GM21825 (cell line): ENCODE results near the gene MRFAP1.
"Not testable (repeated sequence)": the region's sequence is repeated elsewhere in the genome, so short reads cannot be mapped to it uniquely, and the experiment has no call there.

Experiments
- ATAC-seq: cut with Tn5 transposase; IDR thresholded peaks from one replicate; pipeline ENCODE4 v1.9.1; 2021; ENCODE audit warnings: mild to moderate bottlenecking, moderate library complexity; ENCODE audit not compliant: unreplicated experiment

The MRFAP1 gene

GRCh38 chr4:6663596-6664393 lies 23.3 kb downstream of the MRFAP1 start:
- ATAC-seq, result no peak

- no peak for ATAC-seq
These were observed 24.8 kb downstream of the MRFAP1 start for GRCh38 chr4:6665320-6665654.

GRCh38 chr4:6668391-6668790 lies 27.9 kb downstream of the MRFAP1 start:
- ATAC-seq, result no peak

- ATAC-seq, result no peak
These were observed 31.2 kb downstream of the MRFAP1 start for GRCh38 chr4:6671648-6672047.

DNA sequence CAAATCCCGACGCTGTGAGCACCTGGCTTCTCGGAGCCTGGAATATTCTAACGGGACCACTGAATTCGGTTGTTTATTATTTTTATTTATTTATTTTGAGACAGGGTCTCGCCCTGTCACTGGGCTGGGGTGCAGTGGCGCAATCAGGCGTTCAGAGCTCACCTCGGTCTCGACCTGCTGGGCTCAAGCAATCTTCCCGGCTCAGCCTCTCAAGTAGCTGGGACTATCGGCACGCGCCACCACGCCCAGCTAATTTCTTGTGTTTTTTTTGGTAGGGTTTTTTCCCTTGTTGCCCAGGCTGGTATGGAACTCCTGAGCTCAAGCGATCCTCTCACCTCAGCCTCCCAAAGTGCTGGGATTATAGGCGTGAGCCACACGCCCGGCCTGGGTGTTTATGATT lies 31.6 kb downstream of the MRFAP1 start:
- no peak for ATAC-seq

DNA sequence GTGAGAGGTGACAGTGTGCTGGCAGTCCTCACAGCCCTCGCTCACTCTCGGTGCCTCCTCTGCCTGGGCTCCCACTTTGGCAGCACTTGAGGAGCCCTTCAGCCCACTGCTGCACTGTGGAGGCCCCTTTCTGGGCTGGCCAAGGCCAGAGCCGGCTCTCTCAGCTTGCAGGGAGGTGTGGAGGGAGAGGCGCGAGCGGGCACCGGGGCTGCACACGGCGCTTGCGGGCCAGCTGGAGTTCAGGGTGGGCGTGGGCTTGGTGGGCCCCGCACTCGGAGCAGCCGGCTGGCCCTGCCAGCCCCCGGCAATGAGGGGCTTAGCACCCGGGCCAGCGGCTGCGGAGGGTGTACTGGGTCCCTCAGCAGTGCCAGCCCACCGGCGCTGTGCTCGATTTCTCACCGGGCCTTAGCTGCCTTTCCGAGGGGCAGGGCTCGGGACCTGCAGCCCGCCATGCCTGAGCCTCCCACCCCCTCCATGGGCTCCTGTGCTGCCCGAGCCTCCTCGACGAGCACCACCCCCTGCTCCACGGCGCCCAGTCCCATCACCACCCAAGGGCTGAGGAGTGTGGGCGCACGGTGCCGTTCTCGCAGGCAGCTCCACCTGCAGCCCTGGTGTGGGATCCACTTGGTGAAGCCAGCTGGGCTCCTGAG lies 32.2 kb downstream of the MRFAP1 start:
- not testable (repeated sequence) for ATAC-seq

GRCh38 chr4:6673191-6673659 lies 32.7 kb downstream of the MRFAP1 start:
- not testable (repeated sequence) for ATAC-seq

DNA sequence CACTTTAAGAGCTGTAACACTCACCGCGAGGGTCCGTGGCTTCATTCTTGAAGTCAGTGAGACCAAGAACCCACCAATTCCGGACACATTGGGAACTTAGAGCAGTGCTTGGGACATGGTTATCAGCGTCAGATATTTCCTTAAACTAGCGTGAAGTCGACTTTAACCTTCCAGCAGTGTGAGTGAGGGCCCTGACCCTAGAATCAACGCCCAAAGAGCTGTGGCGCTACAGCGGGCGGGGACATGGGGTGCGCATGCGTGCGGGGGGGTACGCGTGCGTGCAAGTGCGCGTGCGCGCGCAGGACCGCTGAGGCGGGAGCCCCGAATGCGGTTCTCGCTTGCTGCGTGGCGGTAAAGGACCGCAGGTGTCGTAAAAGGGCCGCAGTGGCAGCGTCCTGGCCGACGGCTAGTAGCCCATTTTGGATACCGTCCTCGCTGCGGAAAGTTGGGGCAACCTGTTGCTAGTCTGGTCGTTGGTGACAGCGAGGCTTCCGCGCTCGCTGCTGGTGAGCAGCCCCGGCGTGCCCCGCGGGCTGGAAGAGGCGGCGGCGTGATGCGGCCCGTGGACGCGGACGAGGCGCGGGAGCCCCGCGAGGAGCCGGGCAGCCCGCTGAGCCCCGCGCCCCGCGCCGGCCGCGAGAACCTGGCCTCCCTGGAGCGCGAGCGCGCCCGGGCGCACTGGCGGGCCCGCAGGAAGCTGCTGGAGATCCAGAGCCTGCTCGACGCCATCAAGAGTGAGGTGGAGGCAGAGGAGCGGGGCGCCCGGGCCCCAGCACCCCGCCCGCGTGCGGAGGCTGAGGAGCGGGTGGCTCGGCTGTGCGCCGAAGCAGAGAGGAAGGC lies 33.4 kb downstream of the MRFAP1 start:
- ATAC-seq, result peak; percentile 74

DNA sequence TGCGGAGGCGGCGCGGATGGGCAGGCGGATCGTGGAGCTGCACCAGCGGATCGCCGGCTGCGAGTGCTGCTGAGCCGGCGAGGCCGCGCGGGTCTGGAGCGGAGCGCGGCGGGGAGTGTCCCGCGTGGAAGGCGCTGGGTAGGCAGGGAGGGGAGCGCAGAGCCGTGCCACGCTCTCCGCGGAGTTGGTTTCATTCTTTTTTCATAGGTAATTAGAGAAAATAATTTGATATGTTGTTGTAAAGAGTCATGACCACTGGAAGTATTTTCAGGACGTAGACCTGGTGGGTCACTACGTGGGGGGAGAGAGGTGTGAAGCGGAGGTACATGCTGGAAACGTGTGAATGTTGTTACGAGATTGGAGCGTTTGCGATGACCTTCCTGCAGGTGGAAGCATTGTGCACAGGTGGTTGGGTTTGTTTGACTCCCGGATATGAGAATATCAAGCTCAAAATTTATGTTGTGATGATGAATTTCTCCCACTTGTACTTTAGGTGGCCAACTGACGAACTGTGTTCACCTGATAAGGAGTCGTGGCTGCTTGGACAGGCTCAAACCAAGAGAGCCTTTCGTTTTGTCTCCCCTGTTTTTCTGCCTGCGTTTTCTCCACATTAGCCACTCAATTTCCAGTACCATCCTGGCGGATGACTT lies 34.1 kb downstream of the MRFAP1 start:
- peak; percentile 32 for ATAC-seq

DNA sequence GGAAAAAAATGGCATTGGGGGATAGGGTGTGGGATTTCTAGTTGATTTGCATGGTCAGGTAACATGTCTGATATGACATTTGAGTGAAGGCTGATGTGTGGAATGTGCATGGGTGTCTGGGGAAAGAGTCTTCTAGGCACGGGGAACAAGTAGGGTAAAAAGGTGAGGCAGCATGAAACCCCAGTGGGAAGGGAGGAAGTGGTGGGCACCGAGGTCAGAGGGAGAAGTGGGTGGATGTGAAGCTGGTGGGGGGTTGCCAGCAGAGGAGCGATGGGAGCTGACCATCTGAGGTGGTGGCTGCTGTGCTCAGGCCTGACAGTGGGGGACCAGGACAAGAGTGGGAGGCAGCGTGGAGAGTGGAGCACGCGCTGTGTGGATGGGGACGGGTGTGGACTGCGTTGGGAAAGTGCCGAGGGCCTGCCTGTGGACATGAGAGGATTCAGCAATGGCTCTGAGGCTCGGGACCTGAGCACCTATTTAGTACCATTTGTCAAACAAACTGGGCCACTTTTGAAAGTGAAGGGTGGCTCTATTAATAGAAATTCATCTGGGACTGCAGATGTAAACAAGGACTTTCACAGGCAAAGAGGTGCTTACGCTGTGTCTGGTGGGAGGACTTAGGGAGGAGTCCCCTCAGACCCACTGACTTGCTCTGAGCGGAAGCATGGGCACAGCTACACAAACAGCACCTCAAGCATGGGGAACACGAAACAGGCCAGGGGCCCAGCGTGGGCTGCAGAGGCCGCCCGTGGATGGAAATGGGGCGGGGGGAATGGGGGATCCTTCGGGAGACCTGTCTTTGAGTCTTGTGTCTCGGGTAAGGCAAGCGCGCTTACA lies 36.5 kb downstream of the MRFAP1 start:
- ATAC-seq, result no peak

GRCh38 chr4:6680372-6681034 lies 40.0 kb downstream of the MRFAP1 start:
- no peak for ATAC-seq

DNA sequence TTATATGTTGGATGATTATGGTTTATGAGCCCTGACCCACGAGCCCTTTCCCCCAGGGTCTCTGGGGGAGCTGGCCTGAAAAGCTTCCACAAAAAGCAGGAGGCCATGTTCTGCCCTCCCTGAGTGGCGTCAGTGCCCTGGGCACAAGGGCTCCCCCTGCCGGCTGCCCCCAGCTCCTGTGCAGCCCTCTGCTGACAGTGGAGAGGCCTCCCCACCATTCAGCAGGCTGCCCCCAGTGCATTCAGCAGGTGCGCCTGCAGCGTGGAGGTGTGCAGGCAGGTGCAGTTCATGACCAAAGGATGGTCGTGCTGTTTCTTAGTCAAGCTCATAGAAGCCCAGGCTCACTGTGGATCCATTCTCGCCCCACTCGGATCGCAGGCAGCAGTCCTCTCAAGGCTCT lies 40.7 kb downstream of the MRFAP1 start:
- no peak for ATAC-seq

GRCh38 chr4:6682862-6683590 lies 42.5 kb downstream of the MRFAP1 start:
- ATAC-seq, result no peak

DNA sequence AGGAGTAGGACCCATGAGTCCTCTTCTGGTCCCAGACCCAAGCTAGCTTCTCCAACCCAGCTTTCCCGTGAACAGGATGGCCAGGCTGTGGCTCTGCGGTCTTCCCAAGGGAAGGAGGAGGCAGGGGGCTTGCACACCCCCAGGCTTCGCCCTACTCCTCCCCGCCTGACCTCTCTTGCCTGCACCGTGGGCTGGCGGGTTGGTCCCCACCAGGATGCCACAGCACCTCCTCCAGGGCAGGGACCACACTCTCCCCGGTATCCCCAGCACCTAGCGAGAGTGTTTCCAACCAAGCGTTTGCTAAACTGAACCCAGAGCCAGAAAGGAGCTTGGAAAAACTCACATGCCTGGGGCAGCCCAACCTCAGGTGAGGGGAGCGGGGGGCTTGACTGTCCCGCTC lies 44.2 kb downstream of the MRFAP1 start:
- no peak for ATAC-seq

- ATAC-seq, result no peak
These were observed 45.8 kb downstream of the MRFAP1 start for GRCh38 chr4:6686104-6686787.

DNA sequence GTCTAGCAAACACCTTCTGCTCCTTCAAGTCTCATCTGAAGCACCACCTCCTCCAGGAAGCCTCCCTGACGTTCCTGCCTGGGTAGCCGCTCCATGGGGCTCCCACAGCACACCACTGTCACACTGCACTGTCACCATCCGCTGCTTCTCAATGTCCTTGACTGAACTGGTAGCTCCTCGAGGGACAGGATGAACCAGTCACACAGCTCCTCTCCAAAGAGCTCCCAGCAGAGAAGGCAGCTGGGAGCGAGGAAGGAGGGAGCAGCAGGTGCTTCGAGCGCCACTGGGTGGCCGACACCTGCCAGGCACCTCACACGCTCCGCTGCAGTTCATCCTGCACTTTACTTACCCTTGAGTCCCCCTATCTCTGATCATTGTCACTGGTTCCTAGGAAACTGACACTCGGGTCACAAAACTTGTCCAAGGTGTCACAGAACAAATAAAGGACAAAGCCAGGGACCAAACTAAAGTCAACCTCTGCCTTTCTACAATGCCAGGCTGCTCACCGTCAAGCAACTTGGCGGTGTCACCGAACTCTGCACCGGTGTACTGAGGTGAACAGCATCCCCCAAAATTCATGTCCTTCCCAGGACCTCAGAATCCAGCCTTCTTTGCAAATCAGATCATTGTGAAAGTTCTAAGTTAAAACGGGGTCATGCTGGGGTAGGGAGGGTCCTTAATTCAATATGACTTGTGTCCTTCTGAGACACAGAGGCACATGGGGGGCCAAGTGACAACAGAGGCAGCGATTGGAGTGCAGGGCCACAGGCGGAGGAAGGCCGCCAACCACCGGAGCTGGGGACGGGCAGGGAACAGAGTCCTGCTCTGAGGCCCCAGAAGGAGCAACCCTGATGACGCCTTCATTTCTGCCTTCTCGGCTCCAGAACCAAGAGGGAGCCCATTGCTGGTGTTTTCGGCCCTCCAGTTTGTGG lies 47.7 kb downstream of the MRFAP1 start:
- no peak for ATAC-seq

DNA sequence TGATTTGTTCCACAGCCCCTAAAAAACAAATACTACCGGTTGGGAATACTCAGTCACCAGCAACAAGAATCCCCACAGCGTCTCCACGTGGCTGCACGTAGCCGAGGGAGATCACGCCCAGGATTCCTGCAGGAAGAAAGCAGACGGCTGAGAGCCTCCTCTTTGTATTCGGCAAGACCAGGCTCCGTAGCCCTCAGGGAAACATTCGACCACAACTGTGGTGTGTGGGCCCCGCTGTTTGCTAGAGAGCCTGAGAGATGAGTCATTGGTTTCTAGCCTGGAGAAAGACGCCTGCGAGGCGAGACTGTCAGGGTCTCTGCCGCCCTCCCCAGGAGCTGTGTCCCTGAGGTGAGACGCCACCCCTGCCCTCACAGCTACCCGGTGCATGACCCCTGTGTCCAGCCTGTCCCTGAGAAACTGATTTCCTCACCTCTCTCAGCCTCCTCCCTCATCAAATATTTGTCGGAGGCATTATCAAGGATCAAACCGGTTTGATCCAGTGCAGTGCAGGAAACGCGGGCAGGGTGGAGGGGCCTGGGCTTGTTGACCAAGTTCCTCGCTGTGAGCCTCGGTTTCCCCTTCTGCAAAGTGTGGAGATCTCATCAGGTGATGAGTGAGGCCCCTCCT lies 48.5 kb downstream of the MRFAP1 start:
- ATAC-seq, result no peak
